CD4-positive, alpha-beta T cell (primary cell): ENCODE results near the gene PPP1R3C. TPM values are rescaled to one million over a fixed set of nuclear protein-coding genes. Genes with fewer than 3 reads are reported as not detected.

Source experiments
- ATAC-seq: fragments of 200-7000 bp; cut with Tn5 transposase; one replicate; pipeline ENCODE4 v1.10.0; 2022; ENCODE audit warnings: mild to moderate bottlenecking; ENCODE audit not compliant: poor library complexity
- CTCF ChIA-PET: fragments of 350-600 bp; sonication (Branson Sonifier 250); formaldehyde crosslinking; loops from one replicate; lab custom pipeline; 2021; ENCODE audit warnings: antibody characterized with exemption, inconsistent platforms; lab: Charles Lee
- POLR2A ChIA-PET: fragments of 350-600 bp; sonication (Branson Sonifier 250); formaldehyde crosslinking; loops from one replicate; lab custom pipeline; 2021; ENCODE audit warnings: antibody characterized with exemption, inconsistent platforms; lab: Charles Lee
- DNase-seq, 14 experiments: peaks; one replicate each; pipeline ENCODE4 v3.0.0-alpha.2; 2013 to 2020; ENCODE audit warnings: mixed read lengths in 2 of 14
- H3K27ac ChIP-seq, 2 donors: one replicate each; pipeline versions ENCODE4 v1.5.1 to v1.7.0; 2013; ENCODE audit warnings: low read length in 2 of 2, low read depth in 1 of 2, mild to moderate bottlenecking in 1 of 2
- H3K27me3 ChIP-seq, 2 experiments: 1 replicate in 1 of 2; 2 replicates in 1 of 2; pipeline versions ENCODE4 v1.6.1 to v1.7.0; 2013; ENCODE audit warnings: low read length in 2 of 2, control low read depth in 1 of 2, mild to moderate bottlenecking in 1 of 2, moderate library complexity in 1 of 2; ENCODE audit not compliant: insufficient read depth in 2 of 2, control insufficient read depth in 1 of 2
- H3K36me3 ChIP-seq: one replicate; pipeline ENCODE4 v1.6.1; 2013; ENCODE audit warnings: low read length, control low read depth; ENCODE audit not compliant: insufficient read depth
- H3K4me1 ChIP-seq: one replicate; pipeline ENCODE4 v1.6.1; 2013; ENCODE audit warnings: low read length, control low read depth; ENCODE audit not compliant: insufficient read depth
- H3K4me3 ChIP-seq: one replicate; pipeline ENCODE4 v1.5.1; 2013; ENCODE audit warnings: mild to moderate bottlenecking, low read length, moderate library complexity
- H3K9me3 ChIP-seq, 2 experiments: 1 replicate in 1 of 2; 2 replicates in 1 of 2; pipeline versions ENCODE4 v1.6.1 to v1.7.0; 2013; ENCODE audit warnings: low read length in 2 of 2, mild to moderate bottlenecking in 2 of 2, control low read depth in 1 of 2, moderate library complexity in 1 of 2; ENCODE audit not compliant: control insufficient read depth in 1 of 2, insufficient read depth in 1 of 2
- H3K27ac Mint-ChIP-seq: one replicate; pipeline ENCODE4 v1.8.0; 2020; ENCODE audit warnings: mixed read lengths
- H3K27me3 Mint-ChIP-seq: one replicate; pipeline ENCODE4 v1.8.0; 2021; ENCODE audit warnings: mixed read lengths
- H3K36me3 Mint-ChIP-seq: one replicate; pipeline ENCODE4 v1.8.0; 2021; ENCODE audit warnings: low read depth, mixed read lengths
- H3K4me1 Mint-ChIP-seq: one replicate; pipeline ENCODE4 v1.8.0; 2021; ENCODE audit warnings: low read depth, mixed read lengths
- H3K4me3 Mint-ChIP-seq: one replicate; pipeline ENCODE4 v1.8.0; 2020; ENCODE audit warnings: mild to moderate bottlenecking, mixed read lengths
- H3K9me3 Mint-ChIP-seq: one replicate; pipeline ENCODE4 v1.8.0; 2020; ENCODE audit warnings: mixed read lengths
- CTCF ChIP-seq: fragments of 200-600 bp; IDR thresholded peaks from one replicate; pipeline ENCODE4 v1.8.0; 2022; ENCODE audit warnings: antibody characterized with exemption, mild to moderate bottlenecking
- intact Hi-C, 2 experiments: fragments of 100-400 bp; cut with DNase I in 1 of 2; cut with micrococcal nuclease in 1 of 2; formaldehyde crosslinking; loops; one replicate each; pipeline versions ENCODE4 v1.15.1 to v1.9.0; 2023 to 2025; cut with DNase I, micrococcal nuclease
- total RNA-seq, 174 experiments: library from RNA in 2 of 174; stranded (reverse) in 2 of 174; gene quantifications; one replicate each; pipeline ENCODE4 v1.2.3 and lab custom pipeline; 2021 to 2026

Gene PPP1R3C
- total RNA-seq, 2 experiments from 2014 or later: not detected

GRCh38 chr10:91602868-91603568, 29.9 kb downstream of the PPP1R3C start:
- no peaks in the 10 kb centered on the region for H3K9me3 ChIP-seq
- no peak overlapping the region for H3K27ac ChIP-seq
- Mint-ChIP-seq H3K4me1 (no peaks in the 10 kb centered on the region), H3K9me3 (no peaks in the 10 kb centered on the region), H3K27me3 (no peaks in the 10 kb centered on the region), H3K4me3 (no peak overlapping the region), H3K27ac (no peak overlapping the region), H3K36me3 (no peaks in the 10 kb centered on the region)
- ATAC-seq (no peak), DNase-seq (no peak)
- no peaks in the 10 kb centered on the region for H3K36me3 ChIP-seq
- ChIA-PET POLR2A (no interaction called here), CTCF (no interaction called here)
- H3K27me3 ChIP-seq: peaks cover 0 to 4% of the 10 kb centered on the region in 2 experiments
- H3K4me3 ChIP-seq: no peak overlapping the region
- no peak for TF ChIP-seq CTCF
- intact Hi-C loops: no loop called here
- H3K4me1 ChIP-seq: no peaks in the 10 kb centered on the region

GRCh38 chr10:91602449-91602848, 30.4 kb downstream of the PPP1R3C start:
- Histone ChIP-seq H3K4me1 (no peaks in the 10 kb centered on the region), H3K9me3 (no peaks in the 10 kb centered on the region), H3K4me3 (no peak overlapping the region), H3K36me3 (no peaks in the 10 kb centered on the region), H3K27ac (no peak overlapping the region), H3K27me3 (peaks cover 0 to 4% of the 10 kb centered on the region in 2 experiments)
- Mint-ChIP-seq H3K4me1 (no peaks in the 10 kb centered on the region), H3K27ac (no peak overlapping the region), H3K36me3 (no peaks in the 10 kb centered on the region), H3K4me3 (no peak overlapping the region), H3K9me3 (no peaks in the 10 kb centered on the region), H3K27me3 (no peaks in the 10 kb centered on the region)
- TF ChIP-seq CTCF: no peak
- ChIA-PET CTCF (no interaction called here), POLR2A (no interaction called here)
- ATAC-seq: no peak
- DNase-seq: no peak
- intact Hi-C loops: no loop called here

- Histone ChIP-seq H3K4me3 (no peak overlapping the region), H3K4me1 (no peaks in the 10 kb centered on the region), H3K9me3 (no peaks in the 10 kb centered on the region), H3K36me3 (no peaks in the 10 kb centered on the region), H3K27me3 (peaks cover 0 to 4% of the 10 kb centered on the region in 2 experiments), H3K27ac (no peak overlapping the region)
- ChIA-PET POLR2A (no interaction called here), CTCF (no interaction called here)
- Mint-ChIP-seq H3K27me3 (no peaks in the 10 kb centered on the region), H3K4me1 (no peaks in the 10 kb centered on the region), H3K9me3 (no peaks in the 10 kb centered on the region), H3K36me3 (no peaks in the 10 kb centered on the region), H3K4me3 (no peak overlapping the region), H3K27ac (no peak overlapping the region)
- TF ChIP-seq CTCF: no peak
- DNase-seq (no peak), ATAC-seq (no peak)
- intact Hi-C loops: no loop called here
Observed at GRCh38 chr10:91601212-91601611, 31.7 kb downstream of the PPP1R3C start.
